ENCODE data around the gene TP53BP2.
"Not testable (repeated sequence)": the region's sequence is repeated elsewhere in the genome, so short reads cannot be mapped to it uniquely, and the experiment has no call there.

The TP53BP2 gene

DNA sequence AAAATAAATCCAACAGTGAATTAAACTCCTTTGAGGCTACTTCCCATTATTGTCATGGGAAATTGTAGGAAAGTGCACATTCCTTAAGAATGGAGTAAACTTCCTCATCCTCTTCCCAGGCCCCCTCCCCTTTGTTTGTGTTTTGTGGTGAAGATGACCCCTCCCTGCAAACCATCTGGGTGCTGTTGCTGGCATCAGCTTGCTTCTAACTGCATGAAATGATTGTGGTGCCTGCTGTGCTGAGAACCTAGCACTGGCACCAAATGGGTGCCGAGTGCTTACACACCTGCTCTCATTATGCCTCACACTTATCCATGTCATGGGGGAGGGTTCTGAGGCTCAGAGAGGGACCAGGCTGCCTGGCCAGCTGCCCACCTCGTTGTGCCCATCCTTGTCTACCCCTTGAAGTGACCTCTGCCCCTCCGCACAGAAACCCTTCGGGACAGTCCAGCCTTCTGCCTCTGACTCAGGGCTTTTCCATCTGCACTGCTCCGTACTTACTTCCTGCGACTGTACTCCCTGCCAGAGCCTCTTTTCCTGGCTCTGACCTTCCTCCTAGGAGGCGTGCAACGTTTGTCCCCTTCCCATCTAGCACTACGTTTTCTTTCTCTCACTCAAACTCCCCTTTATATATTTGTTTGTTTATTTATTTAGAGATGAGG lies 102.8 kb downstream of the TP53BP2 start:
- DNase-seq (ENCODE audit: low read depth, low spot score), result no peak

DNA sequence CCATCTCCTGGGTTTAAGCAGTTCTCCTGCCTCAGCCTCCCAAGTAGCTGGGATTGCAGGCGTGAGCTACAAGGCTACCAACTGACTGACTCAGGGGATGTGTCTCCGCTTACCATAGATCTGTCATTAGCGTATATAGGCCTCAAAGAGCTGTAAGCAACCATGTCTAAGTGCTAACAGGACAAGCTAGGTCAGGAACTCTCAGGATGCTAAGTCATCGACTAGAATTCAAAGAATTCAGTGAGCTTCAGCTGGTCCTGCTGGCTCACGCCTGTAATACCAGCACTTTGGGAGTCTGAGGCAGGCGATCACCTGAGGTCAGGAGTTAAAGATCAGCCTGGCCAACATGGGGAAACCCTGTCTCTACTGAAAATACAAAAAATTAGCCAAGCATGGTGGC lies 103.9 kb downstream of the TP53BP2 start:
- DNase-seq (ENCODE audit: low read depth, low spot score), result no peak

DNA sequence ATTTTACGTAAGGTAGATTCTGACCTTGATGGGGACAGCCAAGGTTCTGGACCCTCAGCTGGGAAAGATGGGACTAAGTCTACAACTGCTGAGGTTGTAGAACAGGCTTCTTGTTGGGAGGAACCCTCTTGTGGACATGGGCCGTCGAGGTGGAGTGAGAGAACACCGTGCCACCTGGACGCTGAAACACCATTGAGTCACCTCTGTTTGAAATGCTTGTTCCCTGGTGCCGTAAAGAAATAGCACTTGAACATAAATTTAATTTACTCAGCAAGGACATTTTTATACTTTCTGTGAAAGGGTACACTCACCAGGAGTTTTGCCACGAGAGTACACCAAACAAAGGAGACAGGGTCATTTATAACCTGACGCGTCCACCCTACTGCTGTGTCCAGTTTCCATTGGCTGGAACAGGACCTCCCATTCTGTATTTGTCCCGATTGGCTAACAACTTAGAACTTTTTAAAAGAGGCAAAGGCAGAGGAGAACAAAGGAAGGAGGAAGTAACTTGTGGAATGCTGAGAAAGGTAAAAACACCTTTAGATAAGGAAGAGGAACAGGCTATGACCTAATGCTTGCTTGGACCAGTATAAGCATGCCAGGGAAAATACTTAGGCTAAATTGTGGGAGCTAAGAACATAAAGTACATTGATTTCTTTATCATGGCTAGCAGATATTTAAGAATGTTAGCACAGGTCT lies 105.6 kb downstream of the TP53BP2 start:
- not testable (repeated sequence) for DNase-seq (ENCODE audit: low read depth, low spot score)

DNA sequence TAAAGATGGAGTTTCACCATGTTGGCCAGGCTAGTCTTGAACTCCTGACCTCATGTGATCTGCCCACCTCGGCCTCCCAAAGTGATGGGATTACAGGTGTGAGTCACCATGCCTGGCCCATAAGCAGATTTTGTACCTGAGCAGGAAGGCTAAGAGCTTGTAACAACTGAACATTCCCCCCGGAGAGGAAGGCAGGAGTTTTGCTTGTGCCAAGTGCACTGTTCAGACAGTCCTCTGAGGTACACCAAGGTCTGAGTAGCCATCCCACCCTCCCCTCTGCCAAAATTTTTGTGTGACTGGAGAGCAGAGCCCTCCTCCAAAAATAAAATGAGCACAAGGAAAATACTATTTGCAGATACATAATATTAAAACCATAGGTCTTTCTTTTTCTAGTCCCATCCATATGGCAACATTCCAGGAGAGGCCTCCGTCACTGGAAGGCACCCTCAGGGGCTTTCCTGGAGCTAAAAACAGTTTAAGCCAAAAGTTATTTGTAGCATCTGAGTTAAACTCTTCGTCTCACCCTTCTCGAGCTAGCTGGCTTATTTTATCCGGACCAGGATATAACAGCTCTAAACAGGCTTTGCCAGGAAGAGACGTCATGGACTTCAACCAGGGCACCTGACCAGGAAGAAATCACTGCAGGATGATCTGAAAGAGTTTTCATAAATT lies 106.2 kb downstream of the TP53BP2 start:
- DNase-seq (ENCODE audit: low read depth, low spot score), result no peak

DNA sequence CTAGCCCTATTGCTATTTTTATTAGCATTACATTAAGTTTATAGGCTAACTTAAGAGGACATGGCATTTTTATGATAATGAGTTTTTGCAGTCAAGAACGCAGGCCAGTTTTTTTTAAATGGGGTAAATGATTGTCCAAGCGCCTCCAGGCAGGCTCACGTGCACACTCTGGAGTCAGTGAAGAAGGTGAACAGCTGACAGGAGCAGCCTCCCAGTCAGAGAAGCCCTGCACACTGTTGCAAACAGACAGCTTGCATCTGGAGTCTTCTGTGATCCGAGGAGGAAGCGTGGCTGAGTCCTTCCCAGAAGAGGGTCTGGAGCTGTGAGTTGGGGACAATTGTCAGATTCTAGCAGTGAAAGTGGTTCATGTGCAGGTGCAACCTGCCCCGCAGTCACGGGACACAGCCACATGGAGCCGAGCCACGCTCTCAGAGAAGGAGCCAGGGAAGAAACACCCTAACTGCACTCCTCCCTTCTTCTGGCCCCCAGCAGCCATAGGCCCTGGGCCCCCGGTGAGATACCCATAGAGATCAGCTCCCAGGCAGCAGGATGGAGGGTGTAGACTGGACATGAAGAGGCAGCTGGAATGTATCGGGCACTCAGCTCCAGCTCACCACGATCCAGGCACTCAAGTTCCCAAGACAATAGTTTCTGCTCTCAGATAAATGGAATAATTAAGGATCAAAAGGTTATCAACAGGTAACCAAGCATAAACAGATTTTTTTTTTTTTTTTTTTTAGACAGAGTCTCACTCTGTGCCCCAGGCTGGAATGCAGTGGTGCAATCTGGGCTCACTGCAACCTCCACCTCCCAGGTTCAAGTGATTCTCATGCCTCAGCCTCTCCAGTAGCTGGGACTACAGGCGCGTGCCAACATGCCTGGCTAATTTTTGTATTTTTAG lies 107.0 kb downstream of the TP53BP2 start:
- DNase-seq (ENCODE audit: low read depth, low spot score), result no peak

DNA sequence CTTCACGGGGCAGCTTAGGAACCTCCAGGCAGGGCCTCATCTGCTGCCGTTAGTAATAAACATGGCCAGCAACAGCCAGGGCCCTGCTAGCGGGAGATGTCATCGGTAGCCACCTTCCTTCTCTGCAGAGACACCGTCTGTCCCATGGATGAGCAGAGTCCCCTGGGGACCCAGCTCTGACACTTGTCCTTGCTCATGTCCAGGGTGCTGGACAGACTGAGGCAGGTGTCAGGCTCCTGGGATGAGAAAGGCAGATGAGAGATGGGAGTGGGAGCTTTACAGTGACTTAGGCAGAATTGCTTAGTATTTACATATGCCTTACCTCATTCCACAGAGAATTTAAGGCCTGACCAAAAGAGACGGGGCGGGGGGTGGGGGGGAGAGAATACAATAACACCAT lies 108.4 kb downstream of the TP53BP2 start:
- DNase-seq (ENCODE audit: low read depth, low spot score), result no peak

DNA sequence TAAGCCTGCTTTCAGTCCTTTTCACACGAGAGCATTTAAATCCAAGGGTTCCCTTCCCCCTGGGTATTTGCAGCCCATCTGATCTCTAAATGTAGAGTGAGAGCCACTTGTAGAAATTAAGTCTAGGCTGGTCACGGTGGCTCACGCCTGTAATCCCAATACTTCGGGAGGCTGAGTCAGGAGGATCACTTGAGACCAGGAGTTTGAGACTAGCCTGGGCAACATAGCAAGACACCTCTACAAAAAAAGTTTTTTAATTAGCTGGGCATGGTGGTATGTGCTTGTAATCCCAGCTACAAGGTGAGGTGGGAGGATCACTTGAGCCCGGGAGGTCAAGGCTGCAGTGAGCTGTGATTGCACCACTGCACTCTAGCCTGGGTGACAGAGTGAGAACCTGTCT lies 109.1 kb downstream of the TP53BP2 start:
- DNase-seq (ENCODE audit: low read depth, low spot score), result not testable (repeated sequence)

DNA sequence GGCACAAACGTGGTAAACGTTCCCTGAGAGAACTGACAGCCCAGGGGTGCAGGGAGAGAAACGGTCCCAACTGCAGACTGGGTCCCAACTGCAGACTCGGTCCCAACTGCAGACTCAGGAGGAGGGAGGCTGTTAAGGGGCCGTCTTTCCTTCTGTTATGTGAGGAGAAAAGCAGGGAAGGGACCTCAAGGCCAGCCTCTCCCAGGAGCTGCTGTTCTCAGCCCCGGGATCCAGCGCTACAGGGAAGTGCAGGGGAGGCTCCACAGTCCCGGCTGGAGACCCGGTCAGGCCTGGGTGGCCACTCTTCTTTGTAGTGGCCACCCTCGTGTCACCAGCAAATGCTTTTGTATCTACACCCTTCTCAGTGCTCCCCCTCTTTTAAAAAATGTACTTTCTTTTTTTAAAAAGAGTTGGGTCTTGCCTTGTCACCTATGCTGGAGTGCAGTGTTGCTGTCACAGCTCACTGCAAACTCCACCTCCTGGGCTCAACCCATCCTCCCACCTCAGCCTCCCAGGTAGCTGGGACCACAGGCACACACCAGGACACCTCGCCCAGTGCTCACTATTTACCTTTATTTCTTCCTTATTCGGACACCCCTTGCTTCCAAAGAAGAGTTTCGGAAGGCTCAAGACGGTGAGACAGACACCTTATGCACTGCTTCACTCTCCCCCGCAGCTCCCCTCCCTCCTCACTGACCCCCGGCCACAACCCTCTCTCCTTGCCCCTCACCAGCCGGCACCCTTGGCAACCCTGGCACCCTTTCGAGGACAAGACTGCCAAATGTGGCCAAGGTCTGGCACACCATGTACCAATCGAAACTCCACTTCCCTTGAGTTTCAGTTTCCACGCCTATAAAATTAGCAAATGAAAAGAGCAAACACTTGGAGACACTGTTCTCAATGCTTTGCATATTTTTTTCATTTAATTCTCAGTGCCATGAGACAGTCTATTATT lies 111.6 kb downstream of the TP53BP2 start:
- no peak for DNase-seq (ENCODE audit: low read depth, low spot score)

DNA sequence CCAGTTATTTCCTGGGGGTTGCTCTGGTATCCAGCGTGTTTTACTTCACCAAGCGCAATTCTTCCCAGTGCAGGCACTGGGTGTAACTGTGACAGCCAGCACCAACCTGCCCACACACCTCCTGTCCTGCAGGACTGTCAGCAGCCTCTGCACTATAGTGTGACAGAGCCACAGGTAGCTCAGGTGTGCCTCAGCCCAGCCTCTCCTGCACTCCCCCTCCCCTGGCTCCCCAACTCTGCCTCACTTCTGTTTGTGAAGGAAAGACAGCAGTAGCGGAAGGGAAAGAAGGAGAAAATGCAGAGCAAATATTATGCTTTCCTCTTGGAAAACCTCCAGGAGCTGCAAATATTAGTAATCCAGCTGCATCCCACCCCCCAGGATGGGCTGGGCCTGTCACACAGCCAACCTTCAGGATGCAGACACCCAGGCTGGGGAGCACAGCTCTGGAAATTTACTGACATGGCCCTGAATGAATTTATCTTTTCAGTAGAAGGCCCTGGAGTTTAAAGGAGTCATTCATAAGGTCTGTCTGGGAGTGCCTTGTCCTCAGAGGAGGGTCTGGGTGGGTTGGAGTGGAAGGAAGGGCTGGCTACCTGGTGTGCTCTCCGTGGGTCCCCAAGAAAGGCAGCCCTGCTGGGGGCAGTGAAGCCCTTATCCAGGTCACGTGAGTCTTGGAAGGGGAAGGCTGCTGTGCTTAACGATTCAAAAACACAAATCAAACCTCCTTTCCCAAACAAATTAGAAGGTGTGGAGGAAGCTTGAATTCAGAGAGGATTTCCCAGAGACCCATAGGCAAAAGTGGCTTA lies 112.6 kb downstream of the TP53BP2 start:
- no peak for DNase-seq (ENCODE audit: low read depth, low spot score)

DNA sequence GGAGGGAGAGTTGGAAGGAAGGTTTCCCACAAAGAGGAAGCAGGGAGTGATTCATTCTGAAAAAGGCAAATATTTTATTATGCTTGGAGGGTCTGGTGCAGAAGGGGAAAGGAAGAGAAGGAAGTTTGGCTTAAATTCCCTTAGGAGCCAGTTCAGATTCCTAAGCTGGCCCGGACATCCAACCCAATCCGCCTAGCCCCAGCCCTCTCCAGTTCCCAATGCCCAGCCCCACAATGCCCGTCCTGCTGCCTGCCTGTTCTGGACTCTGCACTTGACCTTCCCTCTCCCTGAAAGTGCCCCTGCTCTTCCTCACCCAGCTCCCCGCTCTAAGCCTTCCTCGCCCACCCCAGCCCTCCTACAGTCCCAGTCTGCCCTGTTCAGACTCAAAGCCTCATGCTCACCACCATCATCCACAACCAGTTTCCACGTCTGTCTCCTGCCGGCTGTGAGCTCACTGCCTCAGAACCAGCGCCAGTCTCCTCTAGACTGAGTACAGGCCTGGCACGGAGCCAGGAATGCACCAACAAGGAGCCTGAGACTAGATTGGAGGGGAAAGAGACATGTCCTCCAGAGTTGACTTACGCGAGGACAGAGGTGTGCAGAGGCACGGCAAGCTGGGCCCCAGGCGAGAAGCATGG lies 114.5 kb downstream of the TP53BP2 start:
- no peak for DNase-seq (ENCODE audit: low read depth, low spot score)

DNA sequence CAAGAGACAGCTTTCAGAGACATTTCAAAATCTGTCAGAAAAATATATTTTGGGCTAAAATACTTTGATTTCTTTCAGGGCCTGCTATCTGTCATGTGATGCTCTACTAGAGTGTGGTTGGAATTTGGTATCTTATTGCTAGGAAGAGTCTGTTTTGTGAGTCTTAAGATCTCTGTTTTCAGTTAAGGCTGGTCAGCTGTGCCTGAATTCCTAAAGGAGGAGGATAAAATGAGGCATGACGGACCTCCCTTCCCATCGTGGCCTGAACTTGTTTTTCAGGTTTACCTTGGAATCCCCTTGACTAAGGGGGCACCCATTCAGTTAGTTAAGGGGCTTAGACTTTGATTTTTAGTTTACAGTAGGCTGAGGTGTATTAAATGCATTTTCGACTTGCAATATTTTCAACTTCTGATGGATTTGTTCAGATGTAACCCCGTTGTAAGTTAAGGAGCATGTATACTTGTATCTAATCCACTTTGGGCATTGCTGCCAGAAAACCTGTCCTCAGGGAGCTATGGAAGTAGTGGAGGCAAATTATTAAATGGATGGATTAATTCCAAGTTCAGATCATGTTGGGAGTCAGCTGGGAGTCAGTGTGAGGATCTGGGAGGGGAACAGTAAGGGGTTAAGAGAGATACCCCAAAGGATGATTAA lies 115.1 kb downstream of the TP53BP2 start:
- no peak for DNase-seq (ENCODE audit: low read depth, low spot score)

DNA sequence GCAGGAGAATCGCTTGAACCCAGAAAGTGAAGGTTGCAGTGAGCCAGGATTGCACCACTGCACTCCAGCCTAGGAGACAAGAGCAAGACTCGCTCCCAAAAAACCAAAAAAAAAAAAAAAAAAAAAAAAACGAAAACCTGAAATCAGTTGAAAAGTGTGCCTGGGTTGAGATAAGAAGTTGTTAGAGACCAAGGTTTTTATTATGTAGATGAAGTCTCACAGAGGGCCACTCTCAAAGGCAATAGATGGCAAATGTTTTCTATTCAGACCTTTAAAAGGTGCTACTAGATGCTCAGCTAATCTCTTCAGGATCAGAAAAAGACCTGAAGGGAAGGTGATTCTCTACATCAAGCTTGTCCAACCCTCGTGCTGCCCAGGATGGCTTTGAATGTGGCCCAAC lies 115.8 kb downstream of the TP53BP2 start:
- no peak for DNase-seq (ENCODE audit: low read depth, low spot score)
